GM12873 (cell line): ENCODE data around the gene FBLN7.

Experiments used
- CTCF ChIP-seq: IDR thresholded peaks from 2 replicates; pipeline ENCODE4 v1.5.1; 2012; ENCODE audit warnings: low read depth, mild to moderate bottlenecking, moderate library complexity, low read length, control low read depth; ENCODE audit not compliant: insufficient read depth; ENCODE audit errors: missing control alignments

FBLN7 gene

GRCh38 chr2:112151271-112151670 lies 13.1 kb downstream of the FBLN7 start:
- TF ChIP-seq CTCF, result no peak

GRCh38 chr2:112151701-112152440 lies 13.7 kb downstream of the FBLN7 start:
- TF ChIP-seq CTCF, result no peak

GRCh38 chr2:112152476-112153178 lies 14.4 kb downstream of the FBLN7 start:
- TF ChIP-seq CTCF, result no peak

GRCh38 chr2:112153179-112153490 lies 14.9 kb downstream of the FBLN7 start:
- TF ChIP-seq CTCF, result no peak

- TF ChIP-seq CTCF, result no peak
These were observed 15.3 kb downstream of the FBLN7 start for GRCh38 chr2:112153501-112153900.

- TF ChIP-seq CTCF, result no peak
These were observed 16.3 kb downstream of the FBLN7 start for GRCh38 chr2:112154246-112155117.
